ENCODE data around the gene EDRF1.

The EDRF1 gene, protein sequence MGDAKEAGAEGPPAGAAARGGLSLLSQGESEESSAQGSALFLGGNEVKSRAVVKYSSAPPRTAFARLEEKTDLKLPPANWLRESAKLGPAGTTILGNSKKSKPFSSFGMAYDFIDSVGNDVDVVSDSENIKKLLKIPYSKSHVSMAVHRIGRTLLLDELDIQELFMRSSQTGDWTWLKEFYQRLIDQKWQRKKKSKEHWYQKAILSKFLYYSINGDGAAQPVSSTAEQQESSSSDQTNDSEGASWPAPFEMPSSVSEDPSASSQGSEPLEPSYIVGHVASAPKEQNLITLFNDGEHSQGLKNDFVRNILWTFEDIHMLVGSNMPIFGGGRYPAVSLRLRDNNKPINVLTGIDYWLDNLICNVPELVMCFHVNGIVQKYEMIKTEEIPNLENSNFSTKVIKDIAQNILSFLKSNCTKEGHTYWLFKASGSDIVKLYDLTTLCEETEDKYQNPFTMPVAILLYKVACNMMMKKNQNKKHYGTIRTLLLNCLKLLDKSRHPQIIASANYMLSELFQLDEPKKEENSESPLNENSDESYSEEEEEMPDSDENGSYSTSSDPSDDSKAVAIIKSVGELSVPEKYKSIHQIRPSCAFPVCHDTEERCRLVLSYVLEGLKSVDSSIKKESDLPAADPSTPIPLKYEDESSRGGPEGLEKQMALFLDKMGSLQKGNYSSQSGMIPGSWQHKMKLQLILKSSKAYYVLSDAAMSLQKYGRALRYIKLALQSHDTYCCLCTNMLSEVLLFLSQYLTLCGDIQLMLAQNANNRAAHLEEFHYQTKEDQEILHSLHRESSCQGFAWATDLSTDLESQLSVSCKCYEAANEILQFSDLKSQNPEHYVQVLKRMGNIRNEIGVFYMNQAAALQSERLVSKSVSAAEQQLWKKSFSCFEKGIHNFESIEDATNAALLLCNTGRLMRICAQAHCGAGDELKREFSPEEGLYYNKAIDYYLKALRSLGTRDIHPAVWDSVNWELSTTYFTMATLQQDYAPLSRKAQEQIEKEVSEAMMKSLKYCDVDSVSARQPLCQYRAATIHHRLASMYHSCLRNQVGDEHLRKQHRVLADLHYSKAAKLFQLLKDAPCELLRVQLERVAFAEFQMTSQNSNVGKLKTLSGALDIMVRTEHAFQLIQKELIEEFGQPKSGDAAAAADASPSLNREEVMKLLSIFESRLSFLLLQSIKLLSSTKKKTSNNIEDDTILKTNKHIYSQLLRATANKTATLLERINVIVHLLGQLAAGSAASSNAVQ

DNA sequence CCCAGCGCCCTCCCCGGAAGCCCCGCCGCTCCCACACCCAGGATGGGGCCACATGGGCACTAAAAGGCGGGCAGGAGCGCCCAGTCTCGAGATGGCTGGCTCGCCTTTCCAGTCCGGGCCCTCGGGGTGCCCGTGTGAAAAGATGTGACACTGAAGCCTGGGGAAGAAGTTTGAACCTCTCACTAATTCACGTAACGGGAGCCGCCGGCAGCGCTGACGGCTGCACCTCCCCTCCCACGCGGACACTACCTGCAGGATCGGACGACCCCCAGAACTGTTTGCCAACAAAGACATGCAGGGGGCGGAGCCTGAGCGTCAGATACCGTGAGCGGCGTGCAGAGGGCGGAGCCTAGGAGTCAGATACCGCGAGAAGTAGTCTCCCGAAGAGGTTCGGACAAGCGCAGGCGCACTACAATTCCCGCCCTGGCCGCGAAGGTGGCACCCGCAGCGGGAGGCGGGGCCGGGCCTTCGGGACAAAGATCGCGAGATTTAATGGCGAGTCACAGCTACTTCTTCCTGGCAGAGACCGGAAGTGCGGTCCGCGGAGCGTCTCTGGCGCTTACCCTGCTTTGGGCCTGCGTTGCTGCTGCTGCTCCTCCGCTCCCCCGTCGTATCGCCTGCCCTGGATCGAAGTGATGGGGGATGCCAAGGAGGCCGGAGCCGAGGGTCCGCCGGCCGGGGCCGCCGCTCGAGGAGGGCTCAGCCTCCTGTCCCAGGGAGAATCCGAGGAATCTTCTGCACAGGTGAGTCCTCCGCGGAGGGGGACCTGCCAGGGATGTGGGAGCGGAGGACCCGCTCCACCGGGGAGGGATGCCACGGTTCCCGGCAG, at the start of gene EDRF1:
EDRF1 (plus strand) TSS at position 537 of the 829 bp plus-strand sequence; CDS start at position 636, 99 bp downstream.
- peak within 1 kb of the TSS; percentile 92 for H3K4me3 ChIP-seq (ENCODE audit: low read depth, low read length)
- TF ChIP-seq, protein P1, sequence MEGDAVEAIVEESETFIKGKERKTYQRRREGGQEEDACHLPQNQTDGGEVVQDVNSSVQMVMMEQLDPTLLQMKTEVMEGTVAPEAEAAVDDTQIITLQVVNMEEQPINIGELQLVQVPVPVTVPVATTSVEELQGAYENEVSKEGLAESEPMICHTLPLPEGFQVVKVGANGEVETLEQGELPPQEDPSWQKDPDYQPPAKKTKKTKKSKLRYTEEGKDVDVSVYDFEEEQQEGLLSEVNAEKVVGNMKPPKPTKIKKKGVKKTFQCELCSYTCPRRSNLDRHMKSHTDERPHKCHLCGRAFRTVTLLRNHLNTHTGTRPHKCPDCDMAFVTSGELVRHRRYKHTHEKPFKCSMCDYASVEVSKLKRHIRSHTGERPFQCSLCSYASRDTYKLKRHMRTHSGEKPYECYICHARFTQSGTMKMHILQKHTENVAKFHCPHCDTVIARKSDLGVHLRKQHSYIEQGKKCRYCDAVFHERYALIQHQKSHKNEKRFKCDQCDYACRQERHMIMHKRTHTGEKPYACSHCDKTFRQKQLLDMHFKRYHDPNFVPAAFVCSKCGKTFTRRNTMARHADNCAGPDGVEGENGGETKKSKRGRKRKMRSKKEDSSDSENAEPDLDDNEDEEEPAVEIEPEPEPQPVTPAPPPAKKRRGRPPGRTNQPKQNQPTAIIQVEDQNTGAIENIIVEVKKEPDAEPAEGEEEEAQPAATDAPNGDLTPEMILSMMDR (conservative IDR thresholded peaks at IDR 0.05; ENCODE audit: low read depth, low read length), result no peak
- peak; percentile 99 for DNase-seq (ENCODE audit: low read depth)

DNA sequence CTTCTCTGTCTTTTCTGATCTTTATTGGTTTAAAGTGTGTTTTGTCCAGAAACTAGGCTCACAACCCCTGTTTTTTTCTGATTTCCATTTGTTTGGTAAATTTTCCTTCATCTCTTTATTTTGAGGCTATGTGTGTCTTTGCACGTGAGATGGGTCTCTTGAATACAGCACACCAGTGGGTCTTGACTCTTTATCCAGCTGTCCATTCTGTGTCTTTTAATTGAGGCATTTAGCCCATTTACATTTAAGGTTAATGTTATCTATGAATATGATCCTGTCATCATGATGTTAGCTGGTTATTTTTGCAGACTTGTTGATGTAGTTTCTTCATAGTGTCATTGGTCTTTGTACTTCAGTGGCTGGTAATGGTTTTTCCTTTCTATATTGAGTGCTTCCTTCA, 46.6 kb upstream of the EDRF1 start:
- H3K4me3 ChIP-seq (ENCODE audit: low read depth, low read length), result no peak overlapping the region
- TF ChIP-seq, protein P1 (conservative IDR thresholded peaks at IDR 0.05; ENCODE audit: low read depth, low read length), result no peak
- DNase-seq (ENCODE audit: low read depth), result no peak

DNA sequence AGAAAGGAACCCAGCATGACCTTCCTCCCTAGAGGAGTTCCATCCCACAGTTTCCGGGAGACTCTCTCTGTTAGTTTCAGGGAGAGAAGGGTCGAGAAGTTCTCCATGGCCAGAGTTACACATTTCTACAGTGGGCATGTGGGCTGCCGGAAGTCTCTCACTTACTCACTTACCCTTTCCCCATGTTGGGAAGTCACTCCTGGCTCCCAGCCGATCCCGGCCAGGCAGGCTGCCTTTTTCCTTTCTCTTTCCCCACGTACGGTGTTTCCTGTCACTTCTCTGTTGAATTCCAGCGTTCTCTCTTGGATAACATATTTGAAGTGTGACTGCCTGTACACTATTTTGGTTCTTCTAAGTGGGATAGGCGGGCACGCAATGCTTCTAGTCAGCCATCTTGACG, 40.1 kb upstream of the EDRF1 start:
- no peak for DNase-seq (ENCODE audit: low read depth)
- TF ChIP-seq, protein P1 (conservative IDR thresholded peaks at IDR 0.05; ENCODE audit: low read depth, low read length), result no peak
- no peak overlapping the region for H3K4me3 ChIP-seq (ENCODE audit: low read depth, low read length)

DNA sequence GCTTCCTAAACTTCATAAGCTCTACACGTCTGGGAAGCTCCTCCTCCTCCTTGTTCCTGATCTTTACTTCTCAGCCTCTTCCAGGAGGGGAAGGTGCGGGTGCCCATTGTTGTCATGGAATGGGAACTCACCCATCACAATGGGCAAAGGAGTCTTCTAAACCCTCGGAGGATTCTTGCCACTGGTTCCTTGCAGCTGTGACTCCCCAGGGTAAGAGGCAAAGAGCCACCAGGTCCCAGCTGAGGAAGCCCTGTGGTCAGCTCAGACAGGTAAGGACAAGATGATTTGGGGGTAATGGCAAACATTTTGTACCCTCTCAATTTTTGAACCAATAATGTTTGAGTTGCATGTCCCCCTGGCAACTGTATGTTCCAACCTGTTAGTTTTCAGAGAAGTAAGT, 36.4 kb upstream of the EDRF1 start, which contains the start of gene TEX36:
TEX36 (minus strand) TSS at position 101 of the 400 bp plus-strand sequence. CDS start 174 bp downstream, outside the sequence.
- TF ChIP-seq, protein P1 (conservative IDR thresholded peaks at IDR 0.05; ENCODE audit: low read depth, low read length), result no peak
- H3K4me3 ChIP-seq (ENCODE audit: low read depth, low read length), result no peak within 1 kb of the TSS
- DNase-seq (ENCODE audit: low read depth), result no peak

DNA sequence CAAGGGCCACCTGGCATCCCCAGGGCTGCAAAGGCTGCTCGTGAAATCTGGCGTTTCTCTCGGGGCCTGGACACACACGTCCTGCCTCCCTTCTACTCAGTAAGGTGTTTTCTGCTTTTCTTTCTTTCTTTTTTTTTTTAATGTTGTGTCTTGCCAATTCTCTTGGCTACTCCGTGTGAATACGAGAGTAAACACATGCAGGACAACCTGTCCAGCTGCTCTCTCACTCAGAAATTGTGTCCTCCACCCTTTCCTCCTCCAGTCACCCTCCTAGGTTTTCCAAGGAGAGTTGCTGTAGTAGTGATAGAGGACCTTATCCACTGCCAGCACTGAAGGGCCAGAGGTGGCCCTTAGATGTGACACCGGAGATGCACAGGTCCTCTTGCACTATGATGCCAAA, 35.7 kb upstream of the EDRF1 start:
- H3K4me3 ChIP-seq (ENCODE audit: low read depth, low read length), result no peak overlapping the region
- DNase-seq (ENCODE audit: low read depth), result no peak
- TF ChIP-seq, protein P1 (conservative IDR thresholded peaks at IDR 0.05; ENCODE audit: low read depth, low read length), result no peak

DNA sequence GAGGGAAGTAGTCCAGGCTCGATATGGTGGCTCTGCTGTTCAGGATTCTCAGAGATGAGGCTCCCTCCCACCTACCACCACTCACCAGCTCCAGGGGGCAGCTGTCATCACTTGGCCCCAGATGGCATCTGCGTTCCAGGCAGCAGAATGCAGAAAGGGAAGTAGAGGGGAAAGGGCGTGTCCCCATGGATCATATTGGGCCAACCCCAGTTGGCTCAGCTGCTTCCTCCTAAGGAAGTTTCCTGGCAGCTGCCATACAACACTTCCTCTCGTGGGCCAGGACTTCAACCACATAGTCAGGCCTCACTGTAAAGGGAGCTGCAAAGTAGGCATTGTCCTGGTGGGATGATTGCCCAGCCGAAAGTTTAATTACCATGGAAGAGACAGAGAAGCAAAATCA, 34.9 kb upstream of the EDRF1 start:
- TF ChIP-seq, protein P1 (conservative IDR thresholded peaks at IDR 0.05; ENCODE audit: low read depth, low read length), result no peak
- DNase-seq (ENCODE audit: low read depth), result no peak
- H3K4me3 ChIP-seq (ENCODE audit: low read depth, low read length), result no peak overlapping the region

Data from choroid plexus epithelial cell (primary cell).